ENCODE results near the gene MLXIP.
A peak's percentile ranks its signal among the peaks of the same experiment; 100 is the strongest.

Gene MLXIP

DNA sequence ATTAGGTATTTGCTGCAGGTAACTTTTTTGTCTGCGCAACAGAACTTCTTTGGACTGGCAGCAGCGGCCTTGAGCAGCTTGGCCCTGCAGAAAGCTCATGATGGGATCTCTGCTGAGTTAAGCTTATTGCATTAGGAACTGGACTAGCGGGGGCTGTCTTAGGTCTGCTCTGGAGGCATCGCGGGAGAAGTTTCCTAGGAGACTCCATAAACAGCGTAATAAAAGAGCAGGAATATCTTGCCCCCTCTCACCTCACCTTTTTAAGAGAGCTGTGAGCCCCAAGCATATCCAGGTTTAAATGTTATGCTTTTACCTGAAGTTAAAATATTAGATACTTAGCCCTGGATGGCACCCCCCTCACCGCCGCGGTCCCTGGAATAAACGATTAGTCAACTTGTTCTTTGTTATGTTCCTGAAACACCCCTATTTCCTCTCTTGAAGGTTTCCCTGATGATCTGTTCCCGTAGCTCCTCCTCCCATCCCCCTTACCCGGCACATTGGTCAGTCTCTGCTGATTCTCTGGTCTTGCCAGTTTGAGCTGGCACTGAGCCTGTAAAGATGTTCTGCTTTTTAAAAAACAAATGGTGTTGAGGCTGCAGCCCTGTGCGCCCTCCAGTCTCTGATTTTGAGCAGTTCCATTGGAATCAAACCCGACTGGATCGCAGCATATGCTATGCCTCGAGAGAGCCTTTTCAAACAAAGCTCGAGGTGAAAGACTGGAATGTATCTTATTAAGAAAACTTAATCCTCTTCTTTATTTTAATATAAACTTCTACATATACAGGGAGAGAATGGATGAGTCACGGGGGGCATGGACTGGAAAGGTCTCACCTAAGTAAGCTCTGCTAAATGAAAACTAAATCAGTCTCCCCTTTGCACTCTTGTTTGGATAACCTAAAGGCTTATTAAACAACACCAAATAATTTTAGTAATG is 1.9 kb downstream of the MLXIP start:
- Histone ChIP-seq H3K4me1 (ENCODE audit: control insufficient read depth in 1 of 2, insufficient read depth in 2 of 2, low read length in 2 of 2) (peaks cover 20 to 44% of the 10 kb centered on the region in 2 donors), H3K36me3 (ENCODE audit: control insufficient read depth in 1 of 2, insufficient read depth in 2 of 2, low read length in 2 of 2) (peaks cover 8 to 11% of the 10 kb centered on the region in 2 donors), H3K4me3 (ENCODE audit: low read depth in 1 of 2, low read length in 2 of 2) (peak overlapping the region; percentile 96 to 99), H3K9me3 (ENCODE audit: control insufficient read depth in 1 of 2, low read length in 2 of 2) (no peaks in the 10 kb centered on the region), H3K27me3 (ENCODE audit: low read depth, low read length) (no peaks in the 10 kb centered on the region), H3K27ac (ENCODE audit: low read length) (peak overlapping the region; percentile 96)

- Histone ChIP-seq H3K36me3 (ENCODE audit: control insufficient read depth in 1 of 2, insufficient read depth in 2 of 2, low read length in 2 of 2) (peaks cover 11 to 14% of the 10 kb centered on the region in 2 donors), H3K27me3 (ENCODE audit: low read depth, low read length) (no peaks in the 10 kb centered on the region), H3K4me3 (ENCODE audit: low read depth in 1 of 2, low read length in 2 of 2) (peak overlapping the region; percentile 96 to 99), H3K9me3 (ENCODE audit: control insufficient read depth in 1 of 2, low read length in 2 of 2) (no peaks in the 10 kb centered on the region), H3K4me1 (ENCODE audit: control insufficient read depth in 1 of 2, insufficient read depth in 2 of 2, low read length in 2 of 2) (peaks cover 27 to 52% of the 10 kb centered on the region in 2 donors), H3K27ac (ENCODE audit: low read length) (peak overlapping the region; percentile 96)
Observed at GRCh38 chr12:122081083-122081696, 2.6 kb downstream of the MLXIP start.

- H3K36me3 ChIP-seq (ENCODE audit: control insufficient read depth in 1 of 2, insufficient read depth in 2 of 2, low read length in 2 of 2): peaks cover 11 to 14% of the 10 kb centered on the region in 2 donors
- H3K9me3 ChIP-seq (ENCODE audit: control insufficient read depth in 1 of 2, low read length in 2 of 2): no peaks in the 10 kb centered on the region
- peaks cover 31 to 57% of the 10 kb centered on the region in 2 donors for H3K4me1 ChIP-seq (ENCODE audit: control insufficient read depth in 1 of 2, insufficient read depth in 2 of 2, low read length in 2 of 2)
- peak overlapping the region; percentile 96 to 99 for H3K4me3 ChIP-seq (ENCODE audit: low read depth in 1 of 2, low read length in 2 of 2)
- peak overlapping the region; percentile 96 for H3K27ac ChIP-seq (ENCODE audit: low read length)
- no peaks in the 10 kb centered on the region for H3K27me3 ChIP-seq (ENCODE audit: low read depth, low read length)
Observed at GRCh38 chr12:122081697-122082221, 3.2 kb downstream of the MLXIP start.

DNA sequence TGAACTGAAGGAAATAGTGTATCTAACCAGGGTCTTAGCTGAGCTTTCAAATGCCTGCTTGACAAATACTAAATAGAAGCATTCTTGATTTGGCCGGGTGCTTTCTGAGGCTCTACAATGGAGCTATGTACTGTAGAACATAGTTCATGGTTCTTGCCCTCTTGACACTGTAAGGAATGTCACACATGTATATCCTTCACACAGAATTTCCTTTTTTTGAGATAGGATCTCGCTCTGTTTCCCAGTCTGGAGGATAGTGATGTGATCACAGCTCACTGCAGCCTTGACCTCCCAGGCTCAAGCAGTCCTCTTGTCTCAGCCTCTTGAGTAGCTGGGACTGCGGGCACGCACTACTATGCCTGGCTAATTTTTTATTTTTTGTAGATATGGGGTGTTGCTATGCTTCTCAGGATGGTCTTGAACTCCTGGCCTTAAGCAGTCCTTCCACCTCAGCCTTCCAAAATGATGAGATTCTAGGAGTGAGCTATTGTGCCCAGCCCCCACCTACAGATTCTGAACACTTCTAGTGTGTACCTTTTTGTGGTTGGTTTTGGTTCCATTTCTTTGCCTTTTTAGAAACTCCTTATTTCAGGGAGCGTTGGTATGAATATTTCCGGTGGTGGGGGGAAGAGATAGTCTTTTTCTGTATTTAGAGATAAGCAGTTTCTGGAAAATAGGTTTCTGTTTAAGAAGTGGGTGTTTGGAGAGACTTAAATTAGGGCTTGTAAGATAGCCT is 4.2 kb downstream of the MLXIP start:
- H3K4me3 ChIP-seq (ENCODE audit: low read depth in 1 of 2, low read length in 2 of 2): peak overlapping the region; percentile 96 to 99
- no peaks in the 10 kb centered on the region for H3K9me3 ChIP-seq (ENCODE audit: control insufficient read depth in 1 of 2, low read length in 2 of 2)
- H3K36me3 ChIP-seq (ENCODE audit: control insufficient read depth in 1 of 2, insufficient read depth in 2 of 2, low read length in 2 of 2): peaks cover 11 to 14% of the 10 kb centered on the region in 2 donors
- H3K27me3 ChIP-seq (ENCODE audit: low read depth, low read length): no peaks in the 10 kb centered on the region
- H3K27ac ChIP-seq (ENCODE audit: low read length): peak overlapping the region; percentile 96
- H3K4me1 ChIP-seq (ENCODE audit: control insufficient read depth in 1 of 2, insufficient read depth in 2 of 2, low read length in 2 of 2): peaks cover 40 to 57% of the 10 kb centered on the region in 2 donors

GRCh38 chr12:122084857-122085405 is 6.4 kb downstream of the MLXIP start:
- Histone ChIP-seq H3K27ac (ENCODE audit: low read length) (no peak overlapping the region), H3K36me3 (ENCODE audit: control insufficient read depth in 1 of 2, insufficient read depth in 2 of 2, low read length in 2 of 2) (peaks cover 6 to 14% of the 10 kb centered on the region in 2 donors), H3K4me3 (ENCODE audit: low read depth in 1 of 2, low read length in 2 of 2) (no peak overlapping the region), H3K9me3 (ENCODE audit: control insufficient read depth in 1 of 2, low read length in 2 of 2) (no peaks in the 10 kb centered on the region), H3K27me3 (ENCODE audit: low read depth, low read length) (no peaks in the 10 kb centered on the region), H3K4me1 (ENCODE audit: control insufficient read depth in 1 of 2, insufficient read depth in 2 of 2, low read length in 2 of 2) (peaks cover 41 to 75% of the 10 kb centered on the region in 2 donors)

DNA sequence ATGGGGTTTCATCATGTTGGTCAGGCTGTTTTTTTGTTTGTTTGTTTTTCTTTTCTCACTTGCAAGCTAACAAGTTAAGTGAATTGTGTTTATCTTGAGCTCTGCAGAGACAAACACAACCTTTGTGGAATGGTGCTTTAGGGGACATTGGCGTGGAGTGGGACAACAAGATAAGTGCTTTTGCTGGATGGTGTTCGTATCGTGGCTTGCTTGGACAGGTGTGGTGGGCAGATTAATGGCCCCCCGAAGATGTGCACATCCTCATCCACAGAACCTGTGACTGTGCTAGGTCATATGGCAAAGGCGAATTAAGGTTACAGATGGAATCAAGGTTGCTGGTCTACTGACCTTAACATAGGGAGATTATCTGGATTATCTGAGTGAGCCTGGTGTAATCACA is 7.0 kb downstream of the MLXIP start:
- Histone ChIP-seq H3K36me3 (ENCODE audit: control insufficient read depth in 1 of 2, insufficient read depth in 2 of 2, low read length in 2 of 2) (peaks cover 3 to 14% of the 10 kb centered on the region in 2 donors), H3K9me3 (ENCODE audit: control insufficient read depth in 1 of 2, low read length in 2 of 2) (no peaks in the 10 kb centered on the region), H3K27me3 (ENCODE audit: low read depth, low read length) (no peaks in the 10 kb centered on the region), H3K4me1 (ENCODE audit: control insufficient read depth in 1 of 2, insufficient read depth in 2 of 2, low read length in 2 of 2) (peaks cover 41 to 82% of the 10 kb centered on the region in 2 donors), H3K27ac (ENCODE audit: low read length) (peak overlapping the region; percentile 28), H3K4me3 (ENCODE audit: low read depth in 1 of 2, low read length in 2 of 2) (no peak overlapping the region)

- Histone ChIP-seq H3K27ac (ENCODE audit: low read length) (peak overlapping the region; percentile 28), H3K27me3 (ENCODE audit: low read depth, low read length) (no peaks in the 10 kb centered on the region), H3K9me3 (ENCODE audit: control insufficient read depth in 1 of 2, low read length in 2 of 2) (no peaks in the 10 kb centered on the region), H3K4me3 (ENCODE audit: low read depth in 1 of 2, low read length in 2 of 2) (no peak overlapping the region), H3K4me1 (ENCODE audit: control insufficient read depth in 1 of 2, insufficient read depth in 2 of 2, low read length in 2 of 2) (peaks cover 36 to 85% of the 10 kb centered on the region in 2 donors), H3K36me3 (ENCODE audit: control insufficient read depth in 1 of 2, insufficient read depth in 2 of 2, low read length in 2 of 2) (peaks cover 3 to 14% of the 10 kb centered on the region in 2 donors)
Observed at GRCh38 chr12:122086116-122086515, 7.6 kb downstream of the MLXIP start.

DNA sequence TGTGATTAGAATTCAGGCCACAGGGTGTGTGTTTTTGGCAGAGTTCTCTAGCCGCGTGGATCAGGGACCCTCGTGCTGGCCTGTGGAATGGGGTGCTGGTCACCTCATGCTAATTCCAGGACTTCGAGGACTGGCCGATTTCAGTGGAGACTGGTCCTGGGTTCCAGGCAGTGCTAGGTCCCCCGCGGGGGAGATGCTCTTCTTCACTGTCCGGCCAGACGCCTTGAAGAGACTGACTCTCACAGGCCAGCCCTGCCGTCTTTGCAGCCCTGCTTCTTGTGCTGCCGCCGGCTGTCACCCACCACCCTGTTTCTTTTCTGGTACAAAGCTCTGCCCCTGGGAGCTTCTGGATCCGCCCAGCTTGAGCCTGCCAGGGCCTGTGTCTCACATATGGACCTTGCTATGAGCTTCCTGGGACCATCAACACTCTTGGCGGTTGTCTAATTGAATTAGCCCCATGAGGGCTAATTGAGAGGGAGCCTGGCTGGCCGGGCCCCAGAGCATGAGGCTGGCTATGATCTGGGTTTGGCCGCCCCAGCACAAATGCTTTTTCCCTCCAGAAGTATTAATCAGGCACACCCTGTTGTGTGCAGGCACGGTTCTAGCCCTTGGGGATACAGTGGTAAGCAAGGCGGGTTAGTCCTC is 8.2 kb downstream of the MLXIP start:
- Histone ChIP-seq H3K4me3 (ENCODE audit: low read depth in 1 of 2, low read length in 2 of 2) (peak overlapping the region in 1 of 2 donors; percentile 11), H3K4me1 (ENCODE audit: control insufficient read depth in 1 of 2, insufficient read depth in 2 of 2, low read length in 2 of 2) (peaks cover 35 to 87% of the 10 kb centered on the region in 2 donors), H3K9me3 (ENCODE audit: control insufficient read depth in 1 of 2, low read length in 2 of 2) (no peaks in the 10 kb centered on the region), H3K36me3 (ENCODE audit: control insufficient read depth in 1 of 2, insufficient read depth in 2 of 2, low read length in 2 of 2) (peaks cover 3 to 14% of the 10 kb centered on the region in 2 donors), H3K27ac (ENCODE audit: low read length) (no peak overlapping the region), H3K27me3 (ENCODE audit: low read depth, low read length) (no peaks in the 10 kb centered on the region)

GRCh38 chr12:122087431-122088178 is 9.0 kb downstream of the MLXIP start:
- Histone ChIP-seq H3K4me3 (ENCODE audit: low read depth in 1 of 2, low read length in 2 of 2) (peak overlapping the region in 1 of 2 donors; percentile 12), H3K36me3 (ENCODE audit: control insufficient read depth in 1 of 2, insufficient read depth in 2 of 2, low read length in 2 of 2) (peaks cover 3 to 14% of the 10 kb centered on the region in 2 donors), H3K27me3 (ENCODE audit: low read depth, low read length) (no peaks in the 10 kb centered on the region), H3K9me3 (ENCODE audit: control insufficient read depth in 1 of 2, low read length in 2 of 2) (no peaks in the 10 kb centered on the region), H3K27ac (ENCODE audit: low read length) (no peak overlapping the region), H3K4me1 (ENCODE audit: control insufficient read depth in 1 of 2, insufficient read depth in 2 of 2, low read length in 2 of 2) (peaks cover 29 to 86% of the 10 kb centered on the region in 2 donors)
